Suprapubic skin (tissue), 4 donors: ENCODE results near the gene ABLIM2. TPM values are rescaled to one million over a fixed set of nuclear protein-coding genes. Genes with fewer than 3 reads are reported as not detected.

Experiments used
- DNase-seq, 2 donors: peaks; one replicate each; pipeline ENCODE4 v3.0.0-alpha.2; 2019; ENCODE audit warnings: low spot score in 2 of 2
- H3K27ac ChIP-seq: fragments of 200-600 bp; sonication (generic); one replicate; pipeline ENCODE4 v1.5.1; 2019
- H3K27me3 ChIP-seq: fragments of 200-600 bp; sonication (generic); one replicate; pipeline ENCODE4 v1.5.1; 2019
- H3K36me3 ChIP-seq: fragments of 200-600 bp; sonication (generic); one replicate; pipeline ENCODE4 v1.5.1; 2019
- H3K4me1 ChIP-seq: fragments of 200-600 bp; sonication (generic); one replicate; pipeline ENCODE4 v1.5.1; 2019
- H3K4me3 ChIP-seq: fragments of 200-600 bp; sonication (generic); one replicate; pipeline ENCODE4 v1.5.1; 2019; ENCODE audit warnings: mild to moderate bottlenecking
- H3K9me3 ChIP-seq: fragments of 200-600 bp; sonication (generic); one replicate; pipeline ENCODE4 v1.5.1; 2019
- CTCF ChIP-seq, 2 donors: fragments of 200-600 bp in 1 of 2; fragments of 450-650 bp in 1 of 2; sonication (generic) in 1 of 2; IDR thresholded peaks; one replicate each; pipeline ENCODE4 v1.5.1; 2016 to 2019; ENCODE audit warnings: antibody characterized with exemption in 2 of 2, mild to moderate bottlenecking in 1 of 2, moderate library complexity in 1 of 2
- EP300 ChIP-seq: sonication (generic); formaldehyde crosslinking; IDR thresholded peaks from one replicate; pipeline ENCODE4 v1.6.1; 2017; ENCODE audit warnings: antibody characterized with exemption
- POLR2A ChIP-seq, 2 donors: fragments of 450-650 bp; IDR thresholded peaks; one replicate each; pipeline ENCODE4 v1.6.1; 2017; ENCODE audit warnings: antibody characterized with exemption in 2 of 2, mild to moderate bottlenecking in 2 of 2, moderate library complexity in 2 of 2
- POLR2AphosphoS5 ChIP-seq, 3 donors: sonication (generic); formaldehyde crosslinking; IDR thresholded peaks; one replicate each; pipeline ENCODE4 v1.6.1; 2017; ENCODE audit warnings: antibody characterized with exemption in 3 of 3
- WGBS: methylation state at CpG from one replicate; pipeline ENCODE4 v1.1.5; 2018; 5-methylcytosine and 5-hydroxymethylcytosine counted together
- total RNA-seq, 4 donors: library from RNA; depleted of rRNA; stranded (reverse); fragments of >200 nt; gene quantifications; one replicate each; pipeline ENCODE4 v1.1.0, GENCODE V29; 2016

The ABLIM2 gene
- total RNA-seq, 4 donors from 2014 or later = 11.2 to 16.9 (median 13.3) TPM

DNA sequence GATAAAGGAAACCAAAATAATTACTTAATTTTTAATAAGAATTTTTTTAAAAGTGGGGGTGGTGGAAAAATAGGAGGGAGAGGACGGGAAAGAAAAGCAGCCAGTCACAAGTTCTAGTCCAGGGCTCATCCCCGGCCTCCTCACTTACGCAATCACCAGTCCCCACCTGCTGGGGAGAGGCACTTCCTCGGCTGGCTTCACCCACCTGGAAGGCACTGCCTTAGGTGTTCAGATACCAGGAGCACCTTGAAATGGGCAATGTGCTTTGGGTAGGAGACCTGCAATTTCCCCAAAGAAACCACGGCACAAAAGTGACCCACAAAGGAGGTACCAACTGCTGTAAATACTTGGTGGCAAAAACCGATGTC, 242.8 kb downstream of the ABLIM2 start:
- no peaks in the 10 kb centered on the region for H3K27me3 ChIP-seq
- no peak overlapping the region for H3K4me3 ChIP-seq
- DNase-seq = no peak
- peaks cover 7% of the 10 kb centered on the region for H3K4me1 ChIP-seq
- 78% methylated on average over 6 of the region's 6 CpGs for WGBS
- TF ChIP-seq EP300 = no peak
- no peak for TF ChIP-seq POLR2AphosphoS5 (IDR thresholded peaks at IDR 0.05)
- no peak for TF ChIP-seq CTCF (IDR thresholded peaks at IDR 0.05)
- TF ChIP-seq POLR2A (IDR thresholded peaks at IDR 0.05) = no peak
- no peak overlapping the region for H3K27ac ChIP-seq
- no peaks in the 10 kb centered on the region for H3K9me3 ChIP-seq
- no peaks in the 10 kb centered on the region for H3K36me3 ChIP-seq

Other genes with a start within 250 kb of the ABLIM2 start
- gene AFAP1, start 219.0 kb downstream of the ABLIM2 start, total RNA-seq = 10 to 100 TPM in 3 of 4 donors, 1 to 10 TPM in 1; 8.3 to 27.1 (median 11.1) TPM
- gene SH3TC1, start 40.5 kb upstream of the ABLIM2 start, total RNA-seq = 10 to 100 TPM in 2 of 4 donors, 1 to 10 TPM in 2; 6.3 to 15.1 (median 9.9) TPM
- gene HTRA3, start 110.9 kb upstream of the ABLIM2 start, total RNA-seq = 10 to 100 TPM in 2 of 4 donors, 1 to 10 TPM in 2; 3.3 to 22.5 (median 10.3) TPM